Activated CD4-positive, alpha-beta T cell treated with anti-CD3 and anti-CD28 coated beads, Interleukin-2, amount 50 U/mL, for 1 hour (primary cell): ENCODE results near the gene SMIM7.
"Not testable (repeated sequence)": the region's sequence is repeated elsewhere in the genome, so short reads cannot be mapped to it uniquely, and the experiment has no call there.

Experiments used
- DNase-seq: peaks from one replicate; pipeline ENCODE4 v3.0.0-alpha.2; 2020

SMIM7 gene

DNA sequence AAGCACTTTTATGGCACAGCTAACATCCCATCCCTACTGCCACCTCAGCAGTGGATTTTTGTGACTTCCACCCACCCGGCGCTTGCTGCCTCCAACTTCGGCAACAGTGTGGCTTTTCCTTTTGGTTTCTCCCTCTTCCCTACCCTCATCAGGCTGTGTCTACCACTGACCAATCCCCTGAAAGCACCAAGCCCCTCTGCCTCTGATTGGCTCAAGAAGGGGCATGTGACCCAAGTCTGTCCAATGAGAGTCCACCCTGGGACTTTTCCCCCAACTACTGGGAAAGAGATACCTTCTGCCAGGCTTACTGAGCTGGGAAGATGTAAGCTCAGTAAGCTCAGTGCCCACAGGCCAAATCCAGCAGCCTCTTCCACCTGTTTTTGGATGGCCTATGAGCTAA is 5.8 kb downstream of the SMIM7 start:
- no peak for DNase-seq

DNA sequence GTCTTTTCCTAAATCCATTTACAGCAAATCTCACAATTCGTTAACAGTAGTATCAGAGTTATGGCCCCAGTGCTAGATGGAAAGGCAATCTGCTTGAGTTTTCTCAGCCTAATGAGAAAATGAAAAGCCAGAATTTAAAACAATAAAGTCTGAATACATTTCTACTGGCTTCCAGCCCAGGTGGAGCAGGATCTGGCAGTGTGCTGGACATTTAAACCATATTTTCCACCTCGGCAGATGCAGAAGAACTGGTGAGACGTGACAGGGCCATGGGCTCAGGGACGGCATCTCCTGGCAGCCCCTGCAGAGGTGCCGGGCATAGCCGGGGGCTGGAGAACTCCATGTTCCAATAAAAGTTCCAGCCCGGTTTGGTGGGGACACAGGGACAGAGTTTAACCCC is 7.1 kb downstream of the SMIM7 start:
- no peak for DNase-seq

DNA sequence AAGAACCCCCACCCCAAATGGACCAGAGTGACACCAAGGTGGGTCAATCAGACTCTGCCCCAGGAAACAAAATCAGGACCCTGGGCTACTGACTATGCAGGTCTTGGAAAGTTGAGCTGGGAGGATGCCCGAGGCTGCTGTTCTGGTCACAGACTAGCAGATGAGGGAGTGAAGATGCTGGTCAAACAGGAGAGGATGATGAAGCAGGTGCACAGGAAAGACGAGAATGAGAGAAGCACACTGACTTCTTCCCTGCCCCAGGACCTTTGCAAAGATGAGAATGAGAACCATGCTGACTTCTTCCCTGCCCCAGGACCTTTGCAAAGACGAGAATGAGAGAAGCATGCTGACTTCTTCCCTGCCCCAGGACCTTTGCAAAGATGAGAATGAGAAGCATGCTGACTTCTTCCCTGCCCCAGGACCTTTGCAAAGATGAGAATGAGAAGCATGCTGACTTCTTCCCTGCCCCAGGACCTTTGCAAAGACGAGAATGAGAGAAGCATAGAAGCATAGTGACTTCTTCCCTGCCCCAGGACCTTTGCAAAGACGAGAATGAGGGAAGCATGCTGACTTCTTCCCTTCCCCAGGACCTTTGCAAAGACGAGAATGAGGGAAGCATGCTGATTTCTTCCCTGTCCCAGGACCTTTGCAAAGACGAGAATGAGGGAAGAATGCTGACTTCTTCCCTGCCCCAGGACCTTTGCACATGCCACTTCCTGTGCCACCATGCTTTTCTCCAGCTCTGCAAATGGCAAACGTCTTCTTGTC is 8.3 kb downstream of the SMIM7 start:
- DNase-seq, result not testable (repeated sequence)

DNA sequence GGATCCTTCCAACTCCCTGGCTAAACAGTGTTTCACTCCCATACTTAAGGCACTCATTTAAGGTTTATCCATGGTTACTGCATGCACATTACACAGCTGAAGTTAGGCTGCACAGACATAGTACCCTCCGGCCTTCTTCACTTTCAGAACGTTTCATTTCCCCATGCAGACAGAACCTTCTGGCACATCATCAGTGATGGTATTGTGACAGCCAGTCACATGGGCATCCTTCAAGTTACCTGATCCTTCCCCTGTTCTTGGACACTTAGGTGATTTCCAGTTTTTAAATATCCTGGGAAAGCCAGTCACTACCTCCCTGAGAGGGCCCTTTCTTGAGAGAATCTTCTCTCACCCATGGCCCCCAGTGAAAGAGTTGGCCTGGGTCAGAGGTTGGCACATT is 9.1 kb downstream of the SMIM7 start:
- DNase-seq, result no peak

DNA sequence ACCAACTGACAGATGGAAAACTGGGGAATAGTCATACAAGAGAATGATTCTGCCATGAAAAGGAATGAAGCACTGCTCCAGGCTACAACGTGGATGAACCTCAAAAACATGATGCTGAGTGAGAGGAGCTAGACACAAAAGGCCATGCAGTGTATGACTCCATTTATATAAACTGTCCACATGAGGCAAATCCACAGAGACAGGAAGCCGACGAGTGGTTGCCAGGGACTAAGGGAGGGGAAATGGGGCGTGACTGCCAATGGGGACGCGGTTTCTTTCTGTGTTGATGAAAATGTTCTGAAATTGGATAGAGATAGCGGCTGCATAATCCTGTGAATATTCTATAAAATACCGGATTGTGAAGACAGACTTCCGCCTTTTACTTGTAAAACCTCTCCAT is 10.2 kb downstream of the SMIM7 start:
- no peak for DNase-seq

DNA sequence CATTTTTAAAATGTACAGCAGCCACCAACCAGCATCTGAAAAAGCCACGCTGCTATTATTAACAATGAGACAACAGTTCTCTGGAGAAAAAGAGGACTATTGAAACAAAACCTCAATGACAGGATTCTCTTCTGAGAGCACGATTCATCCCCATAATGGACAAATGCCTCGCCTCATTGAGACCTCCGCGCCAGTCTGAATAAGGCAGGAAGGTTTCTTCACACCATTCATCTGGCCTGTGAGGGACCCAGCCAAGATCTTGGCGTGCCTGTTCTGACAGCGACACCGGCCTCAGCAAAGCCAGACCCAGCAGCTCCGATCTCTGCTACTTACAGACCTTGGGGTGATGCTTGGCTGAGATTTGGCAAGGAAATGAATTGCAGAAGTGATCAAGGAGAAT is 14.8 kb downstream of the SMIM7 start:
- DNase-seq, result no peak

DNA sequence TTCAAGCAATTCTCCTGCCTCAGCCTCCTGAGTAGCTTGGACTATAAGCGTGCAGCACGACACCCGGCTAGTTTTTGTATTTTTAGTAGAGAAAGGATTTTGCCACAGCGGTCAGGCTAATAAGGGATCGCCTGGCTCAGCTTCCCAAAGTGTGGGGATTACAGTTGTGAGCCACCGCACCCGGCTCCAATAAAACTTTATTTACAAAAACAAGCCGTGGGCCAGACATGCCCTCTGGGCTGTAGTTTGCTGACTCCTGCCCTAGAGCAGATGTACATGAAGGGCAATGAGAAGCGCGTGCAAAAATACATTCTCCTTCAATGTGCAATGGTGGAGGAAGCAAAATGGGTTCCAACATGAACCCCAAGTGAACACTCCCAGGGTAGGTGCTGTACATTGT is 18.2 kb downstream of the SMIM7 start:
- no peak for DNase-seq

DNA sequence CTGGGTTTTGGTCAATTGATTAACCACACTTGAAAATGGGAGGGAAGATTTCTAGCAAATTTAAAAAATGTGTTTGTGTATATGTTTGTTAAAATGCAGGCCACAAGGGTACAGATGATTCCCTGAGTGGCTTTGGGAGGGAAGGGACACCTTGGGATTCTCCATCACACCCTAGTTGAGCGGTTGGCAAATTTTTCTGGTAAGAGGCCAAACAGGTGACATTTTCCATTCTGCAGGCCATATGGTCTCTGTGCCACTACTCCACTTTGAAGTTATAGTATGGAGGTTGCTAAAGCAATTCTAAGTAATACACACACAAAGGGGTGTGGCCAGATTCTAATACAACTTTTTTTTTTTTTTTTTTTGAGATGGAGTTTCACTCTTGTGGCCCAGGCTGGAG is 19.0 kb downstream of the SMIM7 start:
- no peak for DNase-seq

DNA sequence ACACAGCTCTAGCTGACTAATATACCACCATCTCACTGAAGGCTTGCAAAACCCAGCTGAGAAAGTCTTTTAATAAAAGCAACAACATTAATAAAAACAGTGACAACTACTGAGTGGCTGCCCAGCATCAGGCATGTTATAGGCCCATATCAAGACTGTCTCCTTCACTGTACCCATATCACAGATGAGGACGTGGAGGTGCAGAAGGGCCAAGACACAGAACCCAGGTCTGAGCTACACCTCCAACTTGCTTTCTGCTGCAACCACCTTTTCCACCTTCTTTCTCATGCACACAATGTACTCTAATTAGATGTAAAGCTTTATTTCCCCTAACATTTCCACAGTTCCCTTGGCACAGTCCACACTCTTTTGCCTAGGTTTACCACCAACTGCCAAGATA is 21.3 kb downstream of the SMIM7 start:
- no peak for DNase-seq

DNA sequence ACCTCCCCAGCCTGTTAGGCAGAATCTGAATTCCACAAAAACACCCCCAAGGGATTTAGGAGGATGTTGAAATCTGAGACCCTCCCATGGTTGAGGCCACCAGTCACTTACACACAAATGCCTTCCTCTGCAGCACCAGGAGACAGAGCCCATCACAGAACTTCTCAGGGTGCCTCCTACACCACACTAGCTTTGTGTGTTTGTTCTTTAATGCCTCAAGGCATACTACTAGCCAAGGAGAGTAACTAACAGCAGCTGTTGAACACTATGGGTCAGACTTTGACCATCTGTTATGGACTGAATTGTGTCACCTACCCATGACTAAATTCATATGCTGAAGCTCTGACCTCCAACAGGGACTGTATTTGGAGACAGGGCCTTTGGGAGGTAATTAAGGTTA is 22.4 kb downstream of the SMIM7 start:
- no peak for DNase-seq

DNA sequence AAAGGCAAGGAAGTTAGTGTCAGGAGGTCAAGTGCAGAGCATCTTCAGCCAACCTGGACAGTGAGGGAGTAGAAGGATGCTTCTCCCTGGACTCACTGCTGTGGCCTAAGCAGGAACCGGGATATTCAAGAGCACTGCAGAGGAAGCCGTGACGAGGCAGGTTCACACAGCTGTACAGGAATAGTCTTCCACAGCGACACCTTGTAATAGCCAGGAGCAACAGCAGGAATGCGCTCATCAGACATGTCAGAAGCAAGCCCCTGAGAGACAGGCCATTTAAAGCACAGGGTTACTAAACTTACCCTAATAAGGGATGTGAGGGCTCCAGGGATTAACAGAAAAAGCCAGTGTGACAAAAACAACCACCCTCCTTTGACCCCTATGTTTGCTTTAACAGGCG is 28.5 kb downstream of the SMIM7 start:
- no peak for DNase-seq

DNA sequence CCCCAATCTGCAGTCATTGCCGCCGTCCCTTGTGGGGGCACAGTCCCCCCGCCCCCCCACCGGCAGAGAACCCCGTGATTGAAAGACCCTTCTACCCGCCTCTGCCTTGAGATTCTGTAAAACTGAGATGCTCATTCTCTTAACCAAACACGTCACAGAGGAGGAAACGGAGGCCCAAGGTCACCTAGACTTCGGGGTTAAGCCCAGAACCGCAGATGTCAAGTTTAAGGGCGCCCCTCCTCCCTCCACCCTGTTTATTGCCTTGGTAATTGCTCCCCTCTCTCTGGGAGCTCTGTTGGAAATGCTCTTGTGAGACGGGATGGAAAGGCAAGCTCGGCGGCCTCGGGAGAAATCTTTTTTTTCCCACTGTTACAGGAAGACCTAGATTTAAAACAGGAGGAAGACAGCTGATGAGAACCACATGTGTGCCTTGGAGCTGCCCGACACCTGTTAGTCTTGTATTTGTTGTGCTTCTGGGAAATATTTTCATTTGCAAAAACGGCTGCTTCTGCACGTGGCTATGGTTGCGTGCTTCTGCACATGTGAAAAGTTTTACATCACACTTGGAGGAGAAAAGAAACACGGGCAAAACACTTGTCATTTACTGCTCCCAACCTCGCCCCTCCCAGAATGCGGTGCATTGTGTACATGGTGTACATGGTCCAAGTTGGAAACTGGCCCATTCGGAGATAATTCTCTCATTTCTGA is 30.8 kb downstream of the SMIM7 start:
- DNase-seq, result no peak

DNA sequence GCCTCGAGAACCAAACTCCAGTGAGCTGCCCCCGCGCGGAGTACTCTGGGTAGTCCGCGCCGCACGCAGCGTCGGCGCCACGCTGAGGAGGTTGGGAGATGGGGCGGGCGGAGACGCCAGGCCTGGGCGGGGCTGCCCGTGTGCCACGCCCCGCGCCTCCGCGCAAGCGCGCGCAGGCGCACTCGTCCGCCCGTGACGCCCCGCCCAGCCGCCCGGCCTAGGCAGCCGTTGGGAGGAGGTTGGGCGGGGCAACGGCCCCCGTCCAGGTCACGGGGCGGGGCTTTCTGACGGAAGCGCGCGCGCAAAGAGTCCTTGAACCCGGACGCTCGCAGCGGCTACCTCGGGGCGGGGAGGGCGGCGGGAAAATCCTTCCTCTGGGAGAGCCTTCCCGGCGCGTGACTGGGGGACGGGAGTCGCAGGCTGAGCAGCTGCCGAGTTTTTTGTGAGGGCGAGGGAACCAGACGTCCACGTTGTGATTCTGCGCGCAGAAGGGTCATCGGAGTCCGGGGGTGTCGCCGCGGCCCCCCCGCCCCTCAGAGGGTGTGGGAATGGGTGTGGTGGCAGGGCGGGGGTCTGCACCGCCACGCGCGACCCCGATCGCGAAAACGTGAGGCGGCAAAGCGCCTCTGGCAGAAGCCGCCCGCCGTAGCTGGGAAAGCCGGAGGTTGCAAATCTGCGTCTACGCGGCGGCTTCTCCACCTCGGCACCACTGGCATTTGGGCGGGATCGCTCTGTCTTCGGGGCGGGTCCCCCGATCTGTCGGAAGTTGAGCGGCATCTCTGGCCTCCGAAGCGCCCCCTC is 31.6 kb downstream of the SMIM7 start, which contains the start of gene MED26:
Gene MED26 (minus strand): TSS at position 22 of the 801 bp plus-strand sequence. CDS start 261 bp downstream, outside the sequence.
- peak; percentile 95 for DNase-seq

DNA sequence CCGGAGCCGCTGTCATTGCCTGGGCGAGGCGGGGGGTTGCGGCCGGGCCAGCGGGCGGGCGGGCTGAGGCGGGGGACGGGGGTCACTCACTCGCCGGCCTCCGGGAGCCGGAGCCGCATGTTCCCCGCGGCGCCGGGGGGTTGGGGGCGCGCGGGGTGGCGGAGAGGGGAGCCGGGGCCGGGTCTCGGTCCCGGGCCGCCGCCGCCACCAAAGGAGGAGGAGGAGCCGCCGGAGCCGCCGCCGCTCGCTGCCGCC is 32.1 kb downstream of the SMIM7 start:
- no peak for DNase-seq

DNA sequence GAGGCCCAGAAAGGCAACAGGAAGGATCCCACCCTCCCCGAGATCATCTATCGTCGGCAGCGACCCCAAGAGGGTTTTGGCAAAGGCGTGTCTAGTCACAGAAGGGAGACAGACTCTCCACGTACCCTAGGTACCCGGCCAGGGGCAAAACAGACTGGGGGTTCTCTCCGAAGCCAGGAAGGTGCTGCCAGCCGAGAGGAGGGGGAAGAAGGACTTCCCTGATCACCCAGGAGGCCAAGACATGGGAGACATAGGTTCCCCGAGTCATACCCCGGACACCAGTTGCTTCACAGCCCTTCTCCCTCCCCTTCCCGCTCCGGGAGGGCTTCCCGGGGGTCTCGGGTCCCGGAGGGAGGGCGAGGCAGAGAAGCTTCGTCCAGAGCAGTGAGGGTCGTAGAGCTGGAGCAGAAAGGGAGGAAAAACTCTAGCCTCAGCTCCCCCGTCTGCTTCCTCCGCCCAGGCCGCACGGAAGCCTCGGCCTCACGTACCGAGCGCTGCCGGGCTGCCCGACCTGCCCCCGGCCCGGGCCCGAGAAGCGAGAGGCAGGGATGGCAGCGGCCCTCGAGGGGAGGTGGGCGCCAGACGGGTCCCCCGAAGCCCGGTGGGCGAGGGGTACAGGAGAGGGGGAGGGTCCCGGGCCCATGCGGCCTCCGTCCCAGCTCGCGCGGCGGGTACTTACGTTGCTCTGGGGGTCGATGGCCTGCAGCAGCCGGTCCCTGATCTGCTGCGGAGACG is 32.6 kb downstream of the SMIM7 start:
- DNase-seq, result peak; percentile 16

DNA sequence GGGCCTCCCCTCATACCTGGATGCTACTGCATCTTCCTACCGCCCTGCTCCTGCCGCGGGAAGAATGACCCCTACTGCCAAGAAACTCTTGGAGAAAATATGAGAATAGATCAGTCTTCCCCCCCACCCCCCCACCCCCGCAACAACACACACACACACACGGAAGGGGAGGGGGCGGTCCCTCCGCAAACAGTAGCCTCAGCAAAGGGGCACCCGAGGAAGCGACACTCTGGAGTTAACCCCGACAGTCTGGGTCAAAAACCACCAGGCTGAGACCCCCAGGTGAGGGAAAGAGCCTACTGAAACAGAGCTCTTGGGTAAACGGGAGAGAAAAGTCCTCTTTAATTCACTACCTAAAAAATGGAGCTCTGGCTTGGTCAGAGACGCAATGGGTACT is 33.1 kb downstream of the SMIM7 start:
- DNase-seq, result no peak

DNA sequence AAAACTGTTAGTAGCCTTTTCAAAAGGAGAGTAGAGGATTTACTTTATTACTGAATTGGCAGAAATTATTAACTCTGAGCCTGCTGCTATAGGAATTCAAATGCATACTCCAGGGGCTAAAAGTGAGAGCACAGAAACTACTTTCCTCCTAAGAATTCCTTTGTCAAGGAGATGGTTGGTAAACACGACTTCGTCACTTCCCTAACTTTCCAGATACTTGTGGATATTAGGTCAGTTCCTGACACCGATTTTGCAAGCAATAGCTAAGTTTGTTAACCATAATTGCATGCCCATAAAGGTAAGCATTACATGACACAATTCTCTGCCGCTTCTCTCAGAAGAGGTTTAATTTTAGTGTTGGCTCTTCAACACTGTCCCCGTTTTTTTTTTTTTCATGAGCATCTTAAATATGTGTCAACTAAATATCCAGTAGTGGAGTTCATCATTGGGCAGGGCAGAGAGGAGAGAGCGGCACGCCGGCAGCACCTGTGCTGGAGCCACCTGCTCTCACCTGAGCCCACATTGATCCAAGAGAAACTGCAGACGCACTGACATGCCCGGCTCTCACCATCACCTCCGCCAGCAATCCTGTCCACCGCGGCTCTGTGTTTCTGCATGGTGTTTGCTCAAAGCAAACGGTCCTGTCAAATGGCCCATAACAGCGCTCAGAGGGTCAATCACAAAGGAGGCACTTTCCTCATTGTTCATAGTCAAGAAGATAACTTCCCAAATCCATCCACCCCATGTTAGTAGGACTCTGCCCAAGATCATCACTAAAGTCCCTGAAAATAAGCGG is 34.6 kb downstream of the SMIM7 start:
- no peak for DNase-seq

DNA sequence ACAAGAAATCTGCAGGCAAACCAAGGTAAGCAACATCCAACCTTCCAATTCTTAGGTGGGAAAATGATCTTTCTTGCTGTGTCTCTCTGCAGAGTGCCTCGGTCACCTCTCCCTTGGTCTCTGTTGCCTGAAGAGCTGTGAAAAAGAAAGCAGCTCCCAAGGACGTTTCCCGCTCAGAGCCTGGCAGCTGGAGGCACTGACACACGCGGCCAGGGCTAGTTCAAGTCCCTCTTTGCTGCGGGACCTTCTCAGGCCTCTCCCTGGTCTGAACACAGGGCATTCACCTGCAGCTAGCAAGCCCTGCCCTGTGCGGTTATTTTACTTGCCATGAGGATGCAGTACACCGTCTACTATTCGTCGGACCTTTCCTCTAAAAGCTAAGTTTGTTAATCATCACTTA is 35.7 kb downstream of the SMIM7 start:
- DNase-seq, result no peak

DNA sequence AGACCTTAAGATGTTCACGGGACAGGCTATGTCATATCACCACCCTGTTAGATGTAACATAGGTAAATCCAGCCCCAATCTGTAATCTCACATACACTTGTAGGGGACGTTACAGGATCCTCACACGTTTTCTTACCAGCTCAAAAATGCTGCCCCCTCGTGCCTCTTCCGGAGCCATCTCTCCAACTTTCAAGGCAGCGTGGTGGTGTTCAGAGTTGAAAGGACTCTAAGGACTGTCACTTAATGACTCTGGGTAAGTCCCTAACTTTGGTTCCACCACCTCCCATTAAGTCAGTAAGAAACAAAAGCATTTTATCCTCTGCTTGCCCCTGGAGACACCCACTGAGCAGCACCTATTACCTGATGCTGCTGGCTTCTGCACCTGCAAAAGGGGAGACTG is 36.4 kb downstream of the SMIM7 start:
- DNase-seq, result no peak

DNA sequence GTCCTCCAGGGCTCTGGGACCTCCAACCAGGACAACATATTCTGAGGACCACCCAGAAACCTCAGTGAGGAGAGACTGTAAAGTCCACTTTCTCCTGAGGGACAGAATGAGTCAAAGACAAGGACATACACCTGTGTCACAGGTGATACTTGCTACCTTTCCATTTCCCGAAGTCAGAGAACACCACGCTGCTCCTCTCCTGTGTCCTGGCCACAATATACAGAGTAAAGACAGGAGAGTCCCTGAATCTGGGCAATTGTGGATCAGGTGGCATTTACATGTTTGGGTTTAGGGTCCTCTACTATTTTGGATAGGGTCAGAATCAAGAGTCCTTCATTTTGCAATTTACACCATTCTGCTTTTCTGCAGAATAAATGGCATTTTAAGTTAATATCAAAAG is 36.9 kb downstream of the SMIM7 start:
- no peak for DNase-seq

DNA sequence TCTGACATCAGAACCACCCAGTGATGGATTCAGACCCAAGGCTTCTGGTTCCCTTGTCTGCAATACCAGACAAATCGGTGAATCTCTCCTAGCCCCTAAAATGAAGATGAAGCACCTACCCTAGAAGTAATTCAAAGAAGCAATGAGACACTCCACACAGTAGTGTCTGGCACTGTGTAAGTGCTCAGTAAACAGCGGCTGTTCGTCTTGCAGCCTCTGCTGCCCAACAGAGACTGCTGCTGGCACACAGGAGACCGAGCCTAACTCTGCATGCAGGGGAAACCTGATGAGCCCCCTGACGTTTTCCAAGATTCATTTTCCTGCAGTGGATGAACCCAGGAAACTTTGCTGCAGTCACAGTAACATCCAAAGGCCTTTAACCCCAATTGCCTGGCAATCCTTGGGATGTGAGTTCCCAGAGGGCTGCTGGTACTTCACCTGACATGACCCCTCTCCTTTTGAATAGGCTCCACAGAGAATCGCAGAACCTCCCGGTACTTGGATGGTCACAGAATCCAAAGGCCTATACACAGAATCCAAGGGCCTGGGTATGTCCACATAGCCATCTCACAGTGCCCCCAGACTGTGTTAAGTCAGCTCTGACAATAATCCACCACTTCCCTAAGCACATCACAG is 38.7 kb downstream of the SMIM7 start:
- DNase-seq, result no peak

DNA sequence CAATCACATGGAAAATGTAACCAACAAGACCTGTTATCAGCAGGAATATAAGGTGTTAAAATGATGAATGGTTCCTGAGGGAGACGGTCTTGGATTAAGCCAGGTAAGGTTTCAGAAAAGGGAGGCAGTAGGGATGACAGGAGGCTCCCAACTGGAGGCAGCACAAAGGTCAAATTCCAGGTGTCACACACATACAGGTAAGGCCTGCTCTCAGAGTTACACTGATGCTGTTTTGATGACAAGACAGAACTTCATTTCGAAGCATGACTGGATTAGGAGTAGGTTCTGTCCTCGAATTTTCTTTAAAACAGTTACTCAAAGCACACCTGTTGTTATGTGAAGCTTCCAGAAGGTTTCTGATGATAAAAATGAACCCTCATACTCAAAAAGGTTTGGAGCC is 39.4 kb downstream of the SMIM7 start:
- no peak for DNase-seq
